K562 (cell line): ENCODE measurements around the gene MARK2.

Experiments used
- BRCA1 ChIP-seq, 2 experiments: fragments of 450-650 bp in 1 of 2; sonication (generic) in 1 of 2; formaldehyde crosslinking in 1 of 2; IDR thresholded peaks; 2 replicates each; pipeline versions ENCODE4 v1.5.0 to v1.6.1; 2017 to 2020; ENCODE audit warnings: mild to moderate bottlenecking in 1 of 2, missing genetic modification reagents in 1 of 2
- CTCF ChIP-seq, 3 experiments: IDR thresholded peaks in 2 of 3; conservative IDR thresholded peaks in 1 of 3; 2 replicates each; pipeline ENCODE4 v1.5.1; 2011 to 2012; ENCODE audit warnings: low read length in 3 of 3, mild to moderate bottlenecking in 3 of 3, control low read depth in 2 of 3, improper control_type of control experiment in 1 of 3, inconsistent platforms in 1 of 3, low read depth in 1 of 3, mixed read lengths in 1 of 3, moderate library complexity in 1 of 3; ENCODE audit not compliant: insufficient read depth in 2 of 3
- E2F4 ChIP-seq: sonication (generic); formaldehyde crosslinking; IDR thresholded peaks from 2 replicates; pipeline ENCODE4 v1.8.0; 2022; ENCODE audit warnings: mild to moderate bottlenecking, low read depth, missing genetic modification reagents
- EZH2 ChIP-seq: IDR thresholded peaks from 2 replicates; pipeline ENCODE4 v1.6.1; 2012; ENCODE audit warnings: low read depth, mild to moderate bottlenecking, inconsistent platforms, low read length, borderline replicate concordance
- HNRNPUL1 ChIP-seq: fragments of 200-400 bp; formaldehyde crosslinking; IDR thresholded peaks from 2 replicates; pipeline ENCODE4 v1.6.1; 2017; ENCODE audit warnings: low read length
- POLR2A ChIP-seq: fragments of 450-650 bp; conservative IDR thresholded peaks from 2 replicates; pipeline ENCODE4 v1.6.1; 2016
- SP1 ChIP-seq: sonication (generic); formaldehyde crosslinking; IDR thresholded peaks from 2 replicates; pipeline ENCODE4 v1.8.1; 2022; ENCODE audit warnings: mild to moderate bottlenecking, missing genetic modification reagents
- ZFP1 ChIP-seq: fragments of 450-650 bp; formaldehyde crosslinking; IDR thresholded peaks from 2 replicates; pipeline ENCODE4 v1.4.0; 2020; ENCODE audit warnings: mild to moderate bottlenecking, mixed read lengths
- ZNF280A ChIP-seq: fragments of 450-650 bp; IDR thresholded peaks from 2 replicates; pipeline ENCODE4 v1.6.1; 2018; ENCODE audit warnings: mild to moderate bottlenecking, low read depth; ENCODE audit not compliant: partially characterized antibody

GRCh38 chr11:63903884-63904283 lies 65.0 kb downstream of the MARK2 start:
- TF ChIP-seq HNRNPUL1 (no peak), BRCA1 (IDR thresholded peaks at IDR 0.05) (no peak), BRCA1 (CRISPR knock-in tag; IDR thresholded peaks at IDR 0.05) (no peak), CTCF (IDR thresholded peaks at IDR 0.05 in 2 of 3, conservative IDR thresholded peaks at IDR 0.05 in 1 of 3; ENCODE audit: insufficient read depth in 2 of 3, low read depth in 1 of 3, low read length in 3 of 3) (no peak), ZNF280A (no peak), SP1 (no peak), ZFP1 (CRISPR knock-in tag) (no peak), E2F4 (CRISPR knock-in tag) (no peak), POLR2A (no peak), EZH2 (no peak)
